WTC11 (cell line): ENCODE data around the gene STUB1. TPM values are rescaled to one million over a fixed set of nuclear protein-coding genes. Genes with fewer than 3 reads are reported as not detected.
A peak's percentile ranks its signal among the peaks of the same experiment; 100 is the strongest.

ENCODE experiments used
- ATAC-seq: fragments of 200-7000 bp; cut with Tn5 transposase; 2 replicates; pipeline ENCODE4 v1.10.0; 2021; ENCODE audit warnings: mild to moderate bottlenecking, moderate library complexity
- CTCF ChIA-PET: fragments of 300-600 bp; sonication (Branson Sonifier 250); formaldehyde crosslinking; loops from one replicate; lab custom pipeline; 2021; ENCODE audit warnings: antibody characterized with exemption; lab: Charles Lee
- POLR2A ChIA-PET: fragments of 350-600 bp; sonication (Branson Sonifier 250); formaldehyde crosslinking; loops from one replicate; lab custom pipeline; 2021; ENCODE audit warnings: antibody characterized with exemption; lab: Charles Lee
- DNase-seq: peaks from one replicate; pipeline ENCODE4 v3.0.0; 2021; ENCODE audit warnings: low spot score
- H3K27ac Mint-ChIP-seq: 2 replicates; pipeline ENCODE4 v1.8.0; 2021; ENCODE audit warnings: mixed read lengths
- H3K27me3 Mint-ChIP-seq: 2 replicates; pipeline ENCODE4 v1.8.0; 2021; ENCODE audit warnings: low read depth, mild to moderate bottlenecking, moderate library complexity, mixed read lengths
- H3K36me3 Mint-ChIP-seq: 2 replicates; pipeline ENCODE4 v1.8.0; 2021; ENCODE audit warnings: mixed read lengths
- H3K4me1 Mint-ChIP-seq: 2 replicates; pipeline ENCODE4 v1.8.0; 2022; ENCODE audit warnings: mixed read lengths
- H3K4me3 Mint-ChIP-seq: 2 replicates; pipeline ENCODE4 v1.8.0; 2021; ENCODE audit warnings: mild to moderate bottlenecking, moderate library complexity, mixed read lengths
- H3K9me3 Mint-ChIP-seq: 2 replicates; pipeline ENCODE4 v1.8.0; 2021; ENCODE audit warnings: mixed read lengths
- CREM ChIP-seq: sonication (generic); formaldehyde crosslinking; IDR thresholded peaks from 2 replicates; pipeline ENCODE4 v1.8.1; 2022; ENCODE audit warnings: mild to moderate bottlenecking, missing genetic modification reagents, moderate library complexity
- ETV6 ChIP-seq: sonication (generic); formaldehyde crosslinking; IDR thresholded peaks from 2 replicates; pipeline ENCODE4 v1.8.1; 2022; ENCODE audit warnings: mild to moderate bottlenecking, missing genetic modification reagents
- GABPB1 ChIP-seq: sonication (generic); formaldehyde crosslinking; IDR thresholded peaks from 2 replicates; pipeline ENCODE4 v1.8.1; 2023; ENCODE audit warnings: mild to moderate bottlenecking, missing genetic modification reagents
- IRF2 ChIP-seq: sonication (generic); formaldehyde crosslinking; IDR thresholded peaks from 2 replicates; pipeline ENCODE4 v1.8.0; 2022; ENCODE audit warnings: low read depth, missing genetic modification reagents, borderline replicate concordance
- JAZF1 ChIP-seq: fragments of 250-450 bp; sonication (Bioruptor Pico); IDR thresholded peaks from 2 replicates; pipeline ENCODE4 v1.9.0; 2021; ENCODE audit warnings: moderate library complexity, mild to moderate bottlenecking, inconsistent platforms
- PRRX2 ChIP-seq: fragments of 250-450 bp; sonication (Bioruptor Pico); IDR thresholded peaks from 2 replicates; pipeline ENCODE4 v1.8.0; 2021; ENCODE audit warnings: mild to moderate bottlenecking
- RELA ChIP-seq: sonication (generic); formaldehyde crosslinking; IDR thresholded peaks from 2 replicates; pipeline ENCODE4 v1.8.1; 2022; ENCODE audit warnings: missing genetic modification reagents, mild to moderate bottlenecking, borderline replicate concordance
- SMAD4 ChIP-seq: sonication (generic); formaldehyde crosslinking; IDR thresholded peaks from 2 replicates; pipeline ENCODE4 v1.8.0; 2022; ENCODE audit warnings: mild to moderate bottlenecking, missing genetic modification reagents
- SP1 ChIP-seq: sonication (generic); formaldehyde crosslinking; conservative IDR thresholded peaks from 2 replicates; pipeline ENCODE4 v1.8.1; 2022; ENCODE audit warnings: missing genetic modification reagents
- ZNF138 ChIP-seq: sonication (generic); formaldehyde crosslinking; conservative IDR thresholded peaks from 2 replicates; pipeline ENCODE4 v1.8.1; 2022; ENCODE audit warnings: mild to moderate bottlenecking, moderate library complexity, missing genetic modification reagents
- ZNF317 ChIP-seq: sonication (generic); formaldehyde crosslinking; IDR thresholded peaks from 2 replicates; pipeline ENCODE4 v1.8.1; 2023; ENCODE audit warnings: low read depth, mild to moderate bottlenecking, moderate library complexity, missing genetic modification reagents, borderline replicate concordance
- ZNF423 ChIP-seq: fragments of 250-450 bp; sonication (Bioruptor Pico); IDR thresholded peaks from 2 replicates; pipeline ENCODE4 v2.1.2; 2022; ENCODE audit warnings: mild to moderate bottlenecking, moderate library complexity
- total RNA-seq: library from RNA; stranded (reverse); gene quantifications from 3 replicates; pipeline ENCODE4 v1.2.3, GENCODE V29; 2021
- TF ChIP-seq, protein P1 (sequence below): sonication (generic); formaldehyde crosslinking; IDR thresholded peaks from 2 replicates; pipeline ENCODE4 v1.8.1; 2023; ENCODE audit warnings: mild to moderate bottlenecking, missing genetic modification reagents, moderate library complexity
- TF ChIP-seq, protein P2 (sequence below): fragments of 200-600 bp; IDR thresholded peaks from 2 replicates; pipeline ENCODE4 v1.8.0; 2022; ENCODE audit warnings: antibody characterized with exemption
- TF ChIP-seq, protein P3 (sequence below): sonication (generic); formaldehyde crosslinking; IDR thresholded peaks from 2 replicates; pipeline ENCODE4 v1.8.1; 2022; ENCODE audit warnings: mild to moderate bottlenecking, moderate library complexity, missing genetic modification reagents
- TF ChIP-seq, protein P4 (sequence below): sonication (generic); formaldehyde crosslinking; conservative IDR thresholded peaks from 2 replicates; pipeline ENCODE4 v1.8.1; 2023; ENCODE audit warnings: mild to moderate bottlenecking, low read depth, missing genetic modification reagents, moderate library complexity
- TF ChIP-seq, protein P5 (sequence below): sonication (generic); formaldehyde crosslinking; conservative IDR thresholded peaks from 2 replicates; pipeline ENCODE4 v1.8.1; 2022; ENCODE audit warnings: mild to moderate bottlenecking, missing genetic modification reagents
- TF ChIP-seq, protein P6 (sequence below): fragments of 250-450 bp; sonication (Bioruptor Pico); IDR thresholded peaks from 2 replicates; pipeline ENCODE4 v1.8.0; 2021; ENCODE audit warnings: mild to moderate bottlenecking

STUB1 gene
- total RNA-seq, 1 experiment from 2014 or later, result 88.2 TPM

DNA sequence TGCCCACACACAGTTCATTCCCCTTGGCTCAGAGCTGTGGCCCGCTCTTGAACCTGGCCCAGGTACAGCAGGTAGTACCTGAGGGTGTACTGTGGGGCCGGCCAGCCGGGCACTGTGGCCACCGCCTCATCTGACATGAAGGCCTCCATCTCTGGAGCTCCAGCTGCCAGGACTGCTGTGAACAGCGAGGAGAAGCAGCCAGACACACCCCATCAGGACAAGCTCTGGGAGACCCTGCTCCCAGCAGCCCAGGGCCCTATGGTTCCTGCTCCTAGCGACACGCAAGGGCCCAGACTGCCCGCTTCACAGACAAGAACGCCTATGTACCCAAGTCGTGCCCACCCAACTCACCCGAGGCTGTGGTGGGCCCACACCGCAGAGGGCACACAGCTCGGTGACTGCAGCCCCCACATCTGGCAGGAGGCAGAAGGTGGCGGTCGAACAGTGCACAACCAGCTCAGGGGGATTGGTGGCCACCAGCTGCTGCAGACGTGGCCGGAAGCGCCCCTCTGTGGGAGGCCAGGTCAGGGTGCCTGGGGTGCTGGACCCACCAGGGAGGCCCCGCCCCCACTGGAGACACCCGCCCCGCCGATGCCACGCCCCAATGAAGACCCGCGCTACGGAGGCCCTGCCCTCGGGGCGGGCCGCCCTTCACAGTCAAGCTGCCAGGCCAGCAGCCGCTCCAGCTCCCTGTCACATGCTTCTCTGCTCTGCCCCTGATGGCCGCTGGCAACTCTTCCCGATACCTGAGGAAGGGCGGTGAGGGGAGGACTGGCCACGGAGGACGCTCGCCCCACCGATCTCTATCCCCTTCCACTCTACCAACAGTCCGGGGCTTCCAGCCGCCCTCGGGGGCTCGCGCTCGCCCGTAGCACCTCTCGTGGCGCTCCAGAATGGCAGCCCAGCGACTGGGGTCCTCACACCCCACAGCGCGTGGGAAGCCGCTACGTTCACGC lies 1.1 kb upstream of the STUB1 start:
- POLR2A ChIA-PET, result interaction anchor here (0.6 to 1.9 kb wide), 3 partner anchors 11 to 91 kb away, joined by 3 to 5 read pairs (median 4); partner anchors contain the start of gene WDR24
- Mint-ChIP-seq H3K4me1 (peaks cover 31% of the 10 kb centered on the region), H3K27ac (peak overlapping the region; percentile 85), H3K9me3 (no peaks in the 10 kb centered on the region), H3K4me3 (peak overlapping the region; percentile 67), H3K36me3 (peaks cover 20% of the 10 kb centered on the region), H3K27me3 (no peaks in the 10 kb centered on the region)
- TF ChIP-seq, protein P1, sequence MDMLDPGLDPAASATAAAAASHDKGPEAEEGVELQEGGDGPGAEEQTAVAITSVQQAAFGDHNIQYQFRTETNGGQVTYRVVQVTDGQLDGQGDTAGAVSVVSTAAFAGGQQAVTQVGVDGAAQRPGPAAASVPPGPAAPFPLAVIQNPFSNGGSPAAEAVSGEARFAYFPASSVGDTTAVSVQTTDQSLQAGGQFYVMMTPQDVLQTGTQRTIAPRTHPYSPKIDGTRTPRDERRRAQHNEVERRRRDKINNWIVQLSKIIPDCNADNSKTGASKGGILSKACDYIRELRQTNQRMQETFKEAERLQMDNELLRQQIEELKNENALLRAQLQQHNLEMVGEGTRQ (CRISPR knock-in tag), result peak; percentile 49; the same call in 1 of the 2 replicates
- TF ChIP-seq, protein P2, sequence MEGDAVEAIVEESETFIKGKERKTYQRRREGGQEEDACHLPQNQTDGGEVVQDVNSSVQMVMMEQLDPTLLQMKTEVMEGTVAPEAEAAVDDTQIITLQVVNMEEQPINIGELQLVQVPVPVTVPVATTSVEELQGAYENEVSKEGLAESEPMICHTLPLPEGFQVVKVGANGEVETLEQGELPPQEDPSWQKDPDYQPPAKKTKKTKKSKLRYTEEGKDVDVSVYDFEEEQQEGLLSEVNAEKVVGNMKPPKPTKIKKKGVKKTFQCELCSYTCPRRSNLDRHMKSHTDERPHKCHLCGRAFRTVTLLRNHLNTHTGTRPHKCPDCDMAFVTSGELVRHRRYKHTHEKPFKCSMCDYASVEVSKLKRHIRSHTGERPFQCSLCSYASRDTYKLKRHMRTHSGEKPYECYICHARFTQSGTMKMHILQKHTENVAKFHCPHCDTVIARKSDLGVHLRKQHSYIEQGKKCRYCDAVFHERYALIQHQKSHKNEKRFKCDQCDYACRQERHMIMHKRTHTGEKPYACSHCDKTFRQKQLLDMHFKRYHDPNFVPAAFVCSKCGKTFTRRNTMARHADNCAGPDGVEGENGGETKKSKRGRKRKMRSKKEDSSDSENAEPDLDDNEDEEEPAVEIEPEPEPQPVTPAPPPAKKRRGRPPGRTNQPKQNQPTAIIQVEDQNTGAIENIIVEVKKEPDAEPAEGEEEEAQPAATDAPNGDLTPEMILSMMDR, result no peak
- TF ChIP-seq ZNF423 (CRISPR knock-in tag) (peak; percentile 22; the same call in 1 of the 2 replicates), SP1 (CRISPR knock-in tag) (peak; percentile 54)
- ATAC-seq (peak; percentile 9), DNase-seq (peak; percentile 70)
- CTCF ChIA-PET, result interaction anchor here (0.6 to 3.1 kb wide), 14 partner anchors 10 to 220 kb away, joined by 3 to 21 read pairs (median 5); partner anchors contain the start of genes METRN, RHOT2 and WDR24

DNA sequence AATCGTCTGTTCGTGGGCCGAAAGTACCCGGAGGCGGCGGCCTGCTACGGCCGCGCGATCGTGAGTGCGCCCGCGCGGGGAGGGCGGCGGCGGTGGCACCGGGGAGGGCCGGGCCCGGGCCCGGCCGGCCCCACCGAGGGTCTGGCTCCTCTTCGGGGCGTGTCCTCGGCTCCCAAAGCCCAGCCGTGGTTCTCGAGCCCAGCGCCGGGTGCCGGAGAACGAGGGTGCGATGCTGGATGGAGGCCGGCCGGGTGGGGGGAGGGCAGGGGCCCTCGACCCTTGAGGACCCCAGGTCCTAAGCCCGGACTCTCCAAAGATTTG lies 375 bp downstream of the STUB1 start:
- ATAC-seq (no peak), DNase-seq (no peak)
- Mint-ChIP-seq H3K27ac (no peak overlapping the region), H3K9me3 (no peaks in the 10 kb centered on the region), H3K27me3 (no peaks in the 10 kb centered on the region), H3K4me3 (peak overlapping the region; percentile 76), H3K36me3 (peaks cover 20% of the 10 kb centered on the region), H3K4me1 (peaks cover 24% of the 10 kb centered on the region)
- ChIA-PET CTCF (interaction anchor here (0.9 to 3.1 kb wide), 6 partner anchors 8 to 101 kb away, joined by 3 to 21 read pairs (median 5); partner anchors contain the start of gene RHOT2), POLR2A (interaction anchor here (0.9 to 1.9 kb wide), 3 partner anchors 10 to 39 kb away, joined by 3 to 5 read pairs (median 3); partner anchors contain the start of gene WDR24)
- TF ChIP-seq SMAD4 (CRISPR knock-in tag) (no peak), ZNF317 (CRISPR knock-in tag) (no peak), ZNF138 (CRISPR knock-in tag) (no peak), PRRX2 (CRISPR knock-in tag) (no peak), GABPB1 (CRISPR knock-in tag) (no peak)
- TF ChIP-seq, protein P3, sequence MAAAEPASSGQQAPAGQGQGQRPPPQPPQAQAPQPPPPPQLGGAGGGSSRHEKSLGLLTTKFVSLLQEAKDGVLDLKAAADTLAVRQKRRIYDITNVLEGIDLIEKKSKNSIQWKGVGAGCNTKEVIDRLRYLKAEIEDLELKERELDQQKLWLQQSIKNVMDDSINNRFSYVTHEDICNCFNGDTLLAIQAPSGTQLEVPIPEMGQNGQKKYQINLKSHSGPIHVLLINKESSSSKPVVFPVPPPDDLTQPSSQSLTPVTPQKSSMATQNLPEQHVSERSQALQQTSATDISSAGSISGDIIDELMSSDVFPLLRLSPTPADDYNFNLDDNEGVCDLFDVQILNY (CRISPR knock-in tag), result no peak
- TF ChIP-seq, protein P4, sequence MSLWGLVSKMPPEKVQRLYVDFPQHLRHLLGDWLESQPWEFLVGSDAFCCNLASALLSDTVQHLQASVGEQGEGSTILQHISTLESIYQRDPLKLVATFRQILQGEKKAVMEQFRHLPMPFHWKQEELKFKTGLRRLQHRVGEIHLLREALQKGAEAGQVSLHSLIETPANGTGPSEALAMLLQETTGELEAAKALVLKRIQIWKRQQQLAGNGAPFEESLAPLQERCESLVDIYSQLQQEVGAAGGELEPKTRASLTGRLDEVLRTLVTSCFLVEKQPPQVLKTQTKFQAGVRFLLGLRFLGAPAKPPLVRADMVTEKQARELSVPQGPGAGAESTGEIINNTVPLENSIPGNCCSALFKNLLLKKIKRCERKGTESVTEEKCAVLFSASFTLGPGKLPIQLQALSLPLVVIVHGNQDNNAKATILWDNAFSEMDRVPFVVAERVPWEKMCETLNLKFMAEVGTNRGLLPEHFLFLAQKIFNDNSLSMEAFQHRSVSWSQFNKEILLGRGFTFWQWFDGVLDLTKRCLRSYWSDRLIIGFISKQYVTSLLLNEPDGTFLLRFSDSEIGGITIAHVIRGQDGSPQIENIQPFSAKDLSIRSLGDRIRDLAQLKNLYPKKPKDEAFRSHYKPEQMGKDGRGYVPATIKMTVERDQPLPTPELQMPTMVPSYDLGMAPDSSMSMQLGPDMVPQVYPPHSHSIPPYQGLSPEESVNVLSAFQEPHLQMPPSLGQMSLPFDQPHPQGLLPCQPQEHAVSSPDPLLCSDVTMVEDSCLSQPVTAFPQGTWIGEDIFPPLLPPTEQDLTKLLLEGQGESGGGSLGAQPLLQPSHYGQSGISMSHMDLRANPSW (CRISPR knock-in tag), result no peak

DNA sequence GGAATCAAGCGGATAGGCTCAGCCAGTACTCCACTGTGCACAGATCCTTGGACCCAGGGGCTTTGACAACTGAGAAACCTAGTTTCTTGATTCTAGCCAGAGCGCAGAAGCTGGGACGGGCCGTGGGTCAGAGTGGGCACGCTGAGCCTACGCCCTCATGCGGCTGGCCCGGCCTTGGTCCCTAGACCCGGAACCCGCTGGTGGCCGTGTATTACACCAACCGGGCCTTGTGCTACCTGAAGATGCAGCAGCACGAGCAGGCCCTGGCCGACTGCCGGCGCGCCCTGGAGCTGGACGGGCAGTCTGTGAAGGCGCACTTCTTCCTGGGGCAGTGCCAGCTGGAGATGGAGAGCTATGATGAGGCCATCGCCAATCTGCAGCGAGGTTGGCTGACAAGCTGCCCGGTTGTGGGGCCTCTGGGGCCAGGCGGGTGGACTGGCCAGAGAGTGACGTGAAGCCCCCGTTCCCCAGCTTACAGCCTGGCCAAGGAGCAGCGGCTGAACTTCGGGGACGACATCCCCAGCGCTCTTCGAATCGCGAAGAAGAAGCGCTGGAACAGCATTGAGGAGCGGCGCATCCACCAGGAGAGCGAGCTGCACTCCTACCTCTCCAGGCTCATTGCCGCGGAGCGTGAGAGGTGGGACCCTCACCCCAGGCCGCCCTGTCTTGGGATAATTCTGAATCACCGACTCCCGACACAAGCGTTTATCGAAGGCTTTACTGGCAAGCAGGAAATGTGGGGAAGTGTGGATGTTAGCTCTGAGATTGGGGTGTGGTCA lies 946 bp downstream of the STUB1 start:
- Mint-ChIP-seq H3K27ac (peak overlapping the region; percentile 57; the same call in 1 of the 2 replicates), H3K27me3 (no peaks in the 10 kb centered on the region), H3K4me1 (peaks cover 24% of the 10 kb centered on the region), H3K9me3 (no peaks in the 10 kb centered on the region), H3K36me3 (peaks cover 24% of the 10 kb centered on the region), H3K4me3 (peak overlapping the region; percentile 76)
- ChIA-PET POLR2A (interaction anchor here (0.9 to 1.1 kb wide), 2 partner anchors 9 to 39 kb away, joined by 3 read pairs; partner anchors contain the start of gene WDR24), CTCF (interaction anchor here (0.7 to 3.1 kb wide), 8 partner anchors 13 to 102 kb away, joined by 3 to 21 read pairs (median 4); partner anchors contain the start of gene RHOT2)
- ATAC-seq, result 0 out of 2 replicates have a peak, but pooled peaks have one; percentile 0
- DNase-seq, result no peak
- no peak for TF ChIP-seq CREM (CRISPR knock-in tag)
- no peak for TF ChIP-seq JAZF1
- TF ChIP-seq, protein P5, sequence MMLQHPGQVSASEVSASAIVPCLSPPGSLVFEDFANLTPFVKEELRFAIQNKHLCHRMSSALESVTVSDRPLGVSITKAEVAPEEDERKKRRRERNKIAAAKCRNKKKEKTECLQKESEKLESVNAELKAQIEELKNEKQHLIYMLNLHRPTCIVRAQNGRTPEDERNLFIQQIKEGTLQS, result no peak
- 0 out of 2 replicates have a peak, but pooled peaks have one; percentile 13 for TF ChIP-seq SP1 (CRISPR knock-in tag)
- 0 out of 2 replicates have a peak, but pooled peaks have one; percentile 37 for TF ChIP-seq ETV6 (CRISPR knock-in tag)
- TF ChIP-seq, protein P6, sequence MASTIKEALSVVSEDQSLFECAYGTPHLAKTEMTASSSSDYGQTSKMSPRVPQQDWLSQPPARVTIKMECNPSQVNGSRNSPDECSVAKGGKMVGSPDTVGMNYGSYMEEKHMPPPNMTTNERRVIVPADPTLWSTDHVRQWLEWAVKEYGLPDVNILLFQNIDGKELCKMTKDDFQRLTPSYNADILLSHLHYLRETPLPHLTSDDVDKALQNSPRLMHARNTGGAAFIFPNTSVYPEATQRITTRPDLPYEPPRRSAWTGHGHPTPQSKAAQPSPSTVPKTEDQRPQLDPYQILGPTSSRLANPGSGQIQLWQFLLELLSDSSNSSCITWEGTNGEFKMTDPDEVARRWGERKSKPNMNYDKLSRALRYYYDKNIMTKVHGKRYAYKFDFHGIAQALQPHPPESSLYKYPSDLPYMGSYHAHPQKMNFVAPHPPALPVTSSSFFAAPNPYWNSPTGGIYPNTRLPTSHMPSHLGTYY (CRISPR knock-in tag), result no peak
- no peak for TF ChIP-seq RELA (CRISPR knock-in tag)
- TF ChIP-seq IRF2, result no peak
